ENCODE results near the gene ST6GAL1.
"Not testable (repeated sequence)": the region's sequence is repeated elsewhere in the genome, so short reads cannot be mapped to it uniquely, and the experiment has no call there.

Gene ST6GAL1, protein sequence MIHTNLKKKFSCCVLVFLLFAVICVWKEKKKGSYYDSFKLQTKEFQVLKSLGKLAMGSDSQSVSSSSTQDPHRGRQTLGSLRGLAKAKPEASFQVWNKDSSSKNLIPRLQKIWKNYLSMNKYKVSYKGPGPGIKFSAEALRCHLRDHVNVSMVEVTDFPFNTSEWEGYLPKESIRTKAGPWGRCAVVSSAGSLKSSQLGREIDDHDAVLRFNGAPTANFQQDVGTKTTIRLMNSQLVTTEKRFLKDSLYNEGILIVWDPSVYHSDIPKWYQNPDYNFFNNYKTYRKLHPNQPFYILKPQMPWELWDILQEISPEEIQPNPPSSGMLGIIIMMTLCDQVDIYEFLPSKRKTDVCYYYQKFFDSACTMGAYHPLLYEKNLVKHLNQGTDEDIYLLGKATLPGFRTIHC

DNA sequence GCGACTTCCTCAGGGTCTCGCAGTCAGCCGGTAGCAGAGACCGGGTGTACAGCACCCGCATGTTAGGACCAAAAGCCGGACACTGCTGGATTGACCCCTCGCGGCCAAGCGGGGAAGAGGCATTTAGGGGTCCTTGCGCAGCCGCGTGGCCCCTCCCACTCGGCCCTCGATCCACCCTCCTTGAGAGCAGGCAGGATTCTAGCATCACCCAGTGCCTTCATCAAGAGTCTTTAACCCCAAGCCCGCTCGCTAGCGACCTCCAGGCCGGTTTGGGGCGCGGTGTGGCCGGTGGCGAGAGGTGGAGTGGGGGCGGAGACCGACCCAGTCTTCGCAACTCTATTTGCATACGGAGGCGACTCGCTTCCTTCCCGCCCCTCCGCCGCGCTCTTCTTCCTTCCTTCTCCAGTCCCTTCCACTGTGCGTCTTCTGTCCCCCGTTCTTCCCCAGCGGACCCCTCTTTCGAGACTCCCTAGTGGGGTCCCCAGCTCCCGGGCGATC, at the start of gene ST6GAL1:
Gene ST6GAL1 (plus strand): TSS at position 384 of the 498 bp plus-strand sequence. CDS start 112,178 bp downstream, outside the sequence.
- peak; percentile 85 for DNase-seq

DNA sequence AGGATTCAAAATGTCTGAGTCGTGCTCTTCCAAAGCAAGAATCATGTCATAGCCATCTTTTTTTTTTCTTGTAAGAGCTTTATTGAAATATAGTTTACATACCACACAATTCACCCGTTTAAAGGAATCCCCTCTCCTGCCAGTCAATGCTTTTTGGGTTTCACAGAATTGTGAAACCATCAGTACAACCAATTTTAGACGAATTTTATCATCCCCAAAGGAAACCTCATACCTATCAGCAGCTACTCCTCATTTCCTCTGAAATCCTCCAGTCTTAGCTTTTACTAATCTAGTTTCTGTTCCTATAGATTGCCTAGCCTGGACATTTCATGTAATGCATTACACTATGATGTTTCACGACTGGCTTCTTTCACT, 48.2 kb upstream of the ST6GAL1 start:
- DNase-seq = peak; percentile 81

DNA sequence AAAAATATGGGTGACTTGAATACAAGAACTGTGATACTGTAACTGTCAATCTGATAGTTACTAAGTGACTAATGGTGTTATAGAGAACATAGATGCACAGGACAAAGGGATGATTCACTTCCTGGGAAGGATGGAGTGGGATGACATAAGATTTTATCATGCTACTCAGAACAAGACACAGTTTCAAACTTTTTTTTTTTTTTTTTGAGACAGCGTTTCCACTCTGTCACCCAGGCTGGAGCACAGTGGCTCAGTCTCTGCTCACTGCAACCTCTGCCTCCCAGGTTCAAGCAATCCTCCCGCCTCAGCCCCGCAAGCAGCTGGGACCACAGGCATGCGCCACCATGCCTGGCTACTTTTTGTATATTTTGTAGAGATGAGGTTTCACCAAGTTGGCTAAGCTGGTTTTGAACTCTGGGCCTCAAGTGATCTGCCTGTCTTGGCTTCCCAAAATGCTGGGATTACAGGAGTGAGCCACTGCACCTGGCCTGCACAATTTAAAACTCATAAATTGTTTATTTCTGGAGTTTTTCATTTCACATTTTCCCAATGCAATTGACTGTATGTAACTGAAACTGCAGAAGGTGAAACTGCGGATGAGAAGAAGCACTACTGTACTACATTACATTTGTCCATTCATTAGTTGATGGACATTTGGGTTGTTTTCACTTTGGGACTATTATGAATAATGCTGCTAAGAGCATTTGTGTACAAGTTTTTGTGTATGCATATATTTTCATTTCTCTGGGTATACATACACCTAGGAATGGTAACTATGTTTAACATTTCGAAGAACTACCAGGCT, 47.2 kb upstream of the ST6GAL1 start:
- peak; percentile 90 for DNase-seq

DNA sequence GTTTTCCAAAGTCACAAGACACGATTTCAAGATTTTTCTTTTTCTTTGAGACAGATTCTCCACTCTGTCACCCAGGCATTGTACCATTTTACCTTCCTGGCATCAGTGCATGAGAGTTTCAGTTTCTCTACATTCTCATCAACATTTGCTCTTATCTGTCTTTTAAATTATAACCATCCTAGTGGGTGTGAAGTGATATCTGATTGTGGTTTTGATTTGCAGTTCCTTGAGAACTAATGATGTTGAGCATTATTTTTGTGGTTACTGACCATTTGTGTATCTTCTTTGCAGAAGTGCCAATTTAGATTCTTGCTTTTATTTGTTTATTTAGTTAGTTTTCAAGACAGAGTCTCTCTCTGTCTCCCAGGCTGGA, 46.7 kb upstream of the ST6GAL1 start:
- DNase-seq = peak; percentile 62

DNA sequence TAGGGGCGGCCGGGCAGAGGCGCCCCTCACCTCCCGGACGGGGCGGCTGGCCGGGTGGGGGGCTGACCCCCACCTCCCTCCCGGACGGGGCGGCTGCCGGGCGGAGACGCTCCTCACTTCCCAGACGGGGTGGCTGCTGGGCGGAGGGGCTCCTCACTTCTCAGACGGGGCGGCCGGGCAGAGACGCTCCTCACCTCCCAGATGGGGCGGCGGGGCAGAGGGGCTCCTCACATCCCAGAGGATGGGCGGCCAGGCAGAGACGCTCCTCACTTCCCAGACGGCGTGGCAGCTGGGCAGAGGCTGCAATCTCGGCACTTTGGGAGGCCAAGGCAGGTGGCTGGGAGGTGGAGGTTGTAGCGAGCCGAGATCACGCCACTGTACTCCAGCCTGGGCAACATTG, 45.5 kb upstream of the ST6GAL1 start:
- DNase-seq = not testable (repeated sequence)

DNA sequence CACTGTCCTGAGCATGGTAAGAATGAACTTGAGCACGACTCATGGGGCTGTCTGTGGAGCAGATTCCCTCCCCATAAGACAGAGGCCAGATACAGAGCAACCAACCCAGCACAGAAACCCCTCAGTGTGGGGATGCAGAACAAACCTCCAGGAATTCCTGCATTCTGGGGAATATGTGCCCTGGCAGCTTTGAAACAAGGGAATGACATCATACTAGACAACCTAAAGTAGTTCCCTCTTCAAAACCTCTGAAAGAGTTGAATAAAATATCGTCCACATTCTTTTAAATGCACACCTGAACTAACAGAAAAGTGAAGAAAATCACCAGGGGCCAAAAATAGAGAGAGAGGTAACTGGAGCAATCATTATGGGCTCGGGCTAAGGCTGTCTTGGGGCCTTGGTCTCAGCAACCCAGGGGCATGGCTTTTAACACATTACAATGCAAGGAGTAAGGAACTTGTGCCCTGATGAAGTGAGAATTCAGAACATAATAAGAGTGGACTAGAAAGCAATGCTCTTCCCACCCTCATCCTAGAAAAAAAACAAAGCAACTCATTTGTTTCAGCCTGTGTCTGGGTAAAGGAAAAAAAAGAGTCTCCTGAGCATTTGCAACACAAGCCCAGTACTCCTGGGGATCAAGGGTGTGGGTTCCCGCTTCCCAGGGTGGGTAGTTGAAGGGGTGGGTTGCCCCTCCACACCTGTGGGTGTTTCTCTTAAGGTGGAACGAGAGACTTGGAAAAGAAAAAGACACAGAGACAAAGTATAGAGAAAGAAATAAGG, 43.9 kb upstream of the ST6GAL1 start:
- DNase-seq = no peak

DNA sequence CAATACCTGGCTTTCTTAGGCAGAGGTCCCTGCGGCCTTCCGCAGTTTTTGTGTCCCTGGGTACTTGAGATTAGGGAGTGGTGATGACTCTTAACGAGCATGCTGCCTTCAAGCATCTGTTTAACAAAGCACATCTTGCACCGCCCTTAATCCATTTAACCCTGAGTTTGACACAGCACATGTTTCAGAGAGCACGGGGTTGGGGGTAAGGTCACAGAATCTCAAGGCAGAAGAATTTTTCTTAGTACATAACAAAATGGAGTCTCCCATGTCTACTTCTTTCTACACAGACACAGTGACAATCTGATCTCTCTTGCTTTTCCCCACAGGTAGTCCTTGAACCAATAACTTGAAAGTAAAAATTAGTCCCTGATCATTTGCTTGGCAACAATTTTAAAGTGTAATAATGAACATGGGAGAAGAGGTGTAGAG, 42.8 kb upstream of the ST6GAL1 start:
- DNase-seq = not testable (repeated sequence)

DNA sequence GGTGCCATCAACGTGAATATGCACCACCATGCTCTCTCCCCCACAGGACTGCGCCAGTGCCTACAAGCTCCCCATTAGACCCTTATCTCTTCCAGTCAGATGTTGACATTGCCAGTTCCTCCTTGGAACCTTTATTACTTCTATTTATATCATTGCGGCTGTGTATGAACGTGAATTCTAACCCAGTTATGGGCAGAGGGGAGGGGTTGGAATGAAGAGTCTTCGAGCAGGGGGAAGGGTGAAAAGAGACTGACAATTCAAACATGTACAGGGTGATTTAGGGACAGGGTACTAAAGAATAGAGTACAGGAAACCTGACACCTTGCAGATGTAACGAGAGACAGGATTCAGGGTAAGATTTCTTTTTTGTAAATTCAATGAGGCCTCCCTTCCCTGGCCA, 41.8 kb upstream of the ST6GAL1 start:
- no peak for DNase-seq

DNA sequence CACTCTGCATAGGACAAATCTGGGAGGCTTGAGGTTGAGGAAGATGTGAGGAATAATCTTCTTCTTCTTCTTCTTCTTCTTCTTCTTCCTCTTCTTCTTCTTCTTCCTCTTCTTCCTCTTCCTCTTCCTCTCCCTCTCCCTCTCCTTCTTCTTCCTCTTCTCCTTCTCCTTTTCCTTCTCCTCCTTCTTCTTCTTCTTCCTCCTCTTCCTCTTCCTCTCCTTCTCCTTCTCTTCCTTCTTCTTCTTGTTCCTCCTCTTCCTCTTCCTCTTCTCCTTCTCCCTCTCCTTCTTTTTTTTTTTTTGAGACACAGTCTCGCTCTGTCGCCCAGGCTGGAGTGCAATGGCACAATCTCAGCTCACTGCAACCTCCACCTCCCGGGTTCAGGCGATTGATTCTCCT, 40.6 kb upstream of the ST6GAL1 start:
- DNase-seq = not testable (repeated sequence)

DNA sequence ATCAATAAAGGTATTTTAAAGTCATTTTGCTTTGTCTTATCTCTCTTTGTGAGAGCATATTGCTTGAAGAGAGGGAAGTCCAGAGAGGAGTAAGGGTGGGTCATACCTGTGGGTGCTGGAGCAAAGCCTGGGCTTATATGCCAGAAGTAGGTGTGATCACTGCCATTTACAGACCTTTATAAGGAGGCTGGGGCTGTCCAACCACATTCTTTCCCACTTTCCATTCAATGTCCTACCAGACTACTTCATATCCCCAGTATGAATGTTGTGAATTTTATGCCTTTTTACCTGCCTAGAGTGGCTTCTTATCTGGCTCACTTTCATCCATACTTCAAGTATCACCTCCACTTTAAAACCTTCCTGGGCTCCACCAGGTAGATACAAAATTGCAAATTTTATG, 39.4 kb upstream of the ST6GAL1 start:
- DNase-seq = no peak

DNA sequence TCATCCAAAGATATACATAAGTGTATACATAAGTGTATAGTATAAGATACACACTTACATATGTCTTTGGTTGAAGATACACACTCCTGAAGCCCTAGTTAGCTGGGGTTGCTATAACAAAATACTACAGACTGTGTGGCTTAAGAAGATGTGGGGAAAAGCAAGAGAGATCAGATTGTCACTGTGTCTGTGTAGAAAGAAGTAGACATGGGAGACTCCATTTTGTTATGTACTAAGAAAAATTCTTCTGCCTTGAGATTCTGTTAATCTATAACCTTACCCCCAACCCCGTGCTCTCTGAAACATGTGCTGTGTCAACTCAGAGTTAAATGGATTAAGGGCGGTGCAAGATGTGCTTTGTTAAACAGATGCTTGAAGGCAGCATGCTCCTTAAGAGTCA, 37.3 kb upstream of the ST6GAL1 start:
- not testable (repeated sequence) for DNase-seq

DNA sequence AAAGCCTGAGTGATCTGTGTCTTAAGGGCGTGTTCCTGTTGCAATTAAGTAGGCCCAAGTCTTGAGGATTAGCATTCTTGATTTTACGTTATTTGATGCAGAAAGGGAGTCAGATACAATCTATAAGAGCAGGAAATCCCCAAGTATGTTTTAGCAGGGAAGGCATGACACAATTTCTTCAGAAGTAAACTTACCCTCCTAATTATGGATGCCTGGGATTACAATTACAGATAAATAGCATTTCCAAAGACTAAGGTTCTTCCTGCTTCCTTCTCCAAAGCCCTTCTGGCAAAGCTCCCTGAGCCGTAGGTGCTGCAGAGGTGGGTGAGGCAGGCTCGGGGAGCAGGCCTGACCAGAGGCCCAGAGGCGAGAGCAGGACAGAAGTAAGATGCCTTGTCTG, 34.9 kb upstream of the ST6GAL1 start:
- no peak for DNase-seq

DNA sequence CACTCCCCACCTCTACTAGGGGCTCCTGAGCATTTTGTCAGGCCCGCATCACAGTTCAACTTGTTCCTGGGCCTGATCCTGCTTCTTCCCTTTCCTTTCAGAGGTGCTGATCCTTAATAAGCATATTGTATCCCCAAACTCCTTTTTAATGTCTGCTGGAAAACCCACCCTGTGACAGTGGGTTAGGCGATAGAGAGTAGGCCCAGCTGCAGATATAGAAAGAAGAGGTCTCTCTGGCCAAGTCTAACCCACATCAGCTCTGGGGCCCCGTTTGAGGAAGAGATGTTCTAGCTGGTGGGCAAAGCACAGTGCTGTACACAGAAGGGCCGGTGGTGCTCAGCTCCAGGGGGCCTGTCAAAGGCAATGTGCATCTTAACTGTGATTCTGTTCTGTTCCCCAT, 34.3 kb upstream of the ST6GAL1 start:
- DNase-seq = no peak

DNA sequence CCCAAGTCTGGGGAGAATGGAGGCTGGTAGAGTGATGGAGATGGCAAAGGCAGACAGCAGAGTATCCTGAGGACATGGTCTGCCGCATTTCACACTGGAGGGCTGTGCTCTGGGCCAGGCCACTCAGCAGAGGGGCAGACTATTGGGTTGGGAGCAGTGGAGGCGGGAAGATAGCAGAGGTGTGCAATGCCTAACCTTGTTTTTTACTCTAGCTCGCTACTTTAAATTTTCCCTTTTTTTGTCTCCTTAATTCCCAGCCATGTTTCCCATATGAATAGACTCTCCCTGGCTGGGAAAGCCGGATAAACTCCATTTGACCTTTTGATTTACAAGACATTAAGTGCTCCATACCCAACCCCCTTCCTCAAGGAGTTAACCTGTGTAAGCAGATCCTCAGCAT, 33.5 kb upstream of the ST6GAL1 start:
- no peak for DNase-seq

DNA sequence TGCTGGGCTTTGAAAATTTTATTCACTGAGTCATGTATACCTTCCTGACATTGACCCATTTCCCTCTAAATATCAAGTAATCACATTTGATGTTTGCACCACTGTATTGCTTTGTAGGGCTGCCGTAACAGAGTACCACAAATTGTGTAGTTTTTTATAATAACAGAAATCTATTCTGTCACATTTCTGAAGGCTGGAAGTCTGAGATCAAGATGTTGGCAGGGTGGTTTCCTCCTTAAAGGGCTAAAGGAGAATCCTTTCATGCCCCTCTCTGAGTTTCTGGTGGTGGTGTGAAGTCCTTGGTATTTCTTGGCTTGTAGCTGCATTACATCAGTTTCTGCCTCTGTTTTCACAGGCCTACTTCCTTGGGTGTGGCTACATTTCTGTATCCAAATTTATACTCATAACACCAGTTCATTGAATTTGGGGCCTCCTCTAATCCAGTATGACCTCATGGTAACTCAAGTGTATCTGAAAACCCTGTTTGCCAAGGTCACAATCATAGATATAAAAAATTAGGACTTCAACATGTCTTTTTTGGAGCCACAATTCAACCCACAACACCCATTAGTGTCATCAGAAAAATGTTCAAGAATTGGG, 29.1 kb upstream of the ST6GAL1 start:
- no peak for DNase-seq

DNA sequence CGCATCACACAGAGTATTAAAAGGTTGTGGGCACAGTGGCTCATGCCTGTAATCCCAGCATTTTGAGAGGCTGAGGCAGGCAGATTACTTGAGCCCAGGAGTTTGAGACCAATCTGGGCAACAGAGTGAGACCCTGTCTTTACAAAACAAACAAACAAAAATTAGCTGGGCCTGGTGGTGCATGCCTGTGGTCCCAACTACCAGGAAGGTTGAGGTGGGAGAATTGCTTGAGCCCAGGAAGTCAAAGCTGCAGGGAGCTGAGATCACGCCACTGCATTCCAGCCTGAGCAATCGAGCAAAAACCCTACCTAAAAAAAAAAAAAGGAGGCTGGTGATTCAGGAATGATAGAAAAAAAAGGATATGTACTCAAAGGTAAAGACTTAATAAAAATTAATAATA, 28.2 kb upstream of the ST6GAL1 start:
- DNase-seq = no peak

DNA sequence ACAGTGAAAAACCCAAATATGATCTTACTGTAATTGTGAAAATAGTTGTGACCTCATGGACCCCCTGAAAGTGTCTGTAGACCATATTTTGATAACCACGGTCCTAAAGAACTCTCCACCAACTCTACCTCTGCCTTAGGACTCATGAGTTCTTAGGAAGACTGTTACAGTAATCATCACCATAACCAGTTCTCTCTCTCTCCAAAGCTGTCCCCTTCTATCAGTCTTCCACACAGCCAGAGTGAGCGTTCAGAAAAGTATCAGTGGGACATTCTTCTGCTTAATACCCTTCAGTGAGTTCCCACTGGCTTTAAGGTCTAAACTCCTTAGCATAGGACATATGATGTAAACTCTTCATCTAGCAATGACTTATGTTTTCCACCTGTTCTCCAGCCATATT, 27.6 kb upstream of the ST6GAL1 start:
- DNase-seq = no peak

DNA sequence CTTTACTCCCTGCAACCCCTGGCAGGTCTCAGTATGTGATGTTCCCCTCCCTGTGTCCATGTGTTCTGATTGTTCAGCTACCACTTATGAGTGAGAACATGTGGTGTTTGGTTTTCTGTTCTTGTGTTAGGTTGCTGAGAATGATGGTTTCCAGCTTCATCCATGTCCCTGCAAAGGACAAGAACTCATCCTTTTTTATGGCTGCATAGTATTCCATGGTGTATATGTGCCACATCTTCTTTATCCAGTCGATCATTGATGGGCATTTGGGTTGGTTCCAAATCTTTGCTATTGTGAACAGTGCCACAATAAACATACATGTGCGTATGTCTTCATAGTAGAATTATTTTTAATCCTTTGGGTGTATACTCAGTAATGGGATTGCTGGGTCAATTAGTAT, 26.6 kb upstream of the ST6GAL1 start:
- not testable (repeated sequence) for DNase-seq

DNA sequence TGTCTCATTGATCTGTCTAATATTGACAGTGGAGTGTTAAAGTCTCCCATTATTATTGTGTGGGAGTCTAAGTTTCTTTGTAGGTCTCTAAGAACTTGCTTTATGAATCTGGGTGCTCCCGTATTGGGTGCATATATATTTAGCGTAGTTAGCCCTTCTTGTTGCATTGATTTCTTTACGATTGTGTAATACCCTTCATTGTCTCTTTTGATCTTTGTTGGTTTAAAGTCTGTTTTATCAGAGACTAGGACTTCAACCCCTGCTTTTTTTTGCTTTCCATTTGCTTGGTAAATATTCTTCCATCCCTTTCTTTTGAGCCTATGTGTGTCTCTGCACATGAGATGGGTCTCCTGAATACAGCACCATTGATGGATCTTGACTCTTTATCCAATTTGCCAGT, 23.3 kb upstream of the ST6GAL1 start:
- DNase-seq = not testable (repeated sequence)

DNA sequence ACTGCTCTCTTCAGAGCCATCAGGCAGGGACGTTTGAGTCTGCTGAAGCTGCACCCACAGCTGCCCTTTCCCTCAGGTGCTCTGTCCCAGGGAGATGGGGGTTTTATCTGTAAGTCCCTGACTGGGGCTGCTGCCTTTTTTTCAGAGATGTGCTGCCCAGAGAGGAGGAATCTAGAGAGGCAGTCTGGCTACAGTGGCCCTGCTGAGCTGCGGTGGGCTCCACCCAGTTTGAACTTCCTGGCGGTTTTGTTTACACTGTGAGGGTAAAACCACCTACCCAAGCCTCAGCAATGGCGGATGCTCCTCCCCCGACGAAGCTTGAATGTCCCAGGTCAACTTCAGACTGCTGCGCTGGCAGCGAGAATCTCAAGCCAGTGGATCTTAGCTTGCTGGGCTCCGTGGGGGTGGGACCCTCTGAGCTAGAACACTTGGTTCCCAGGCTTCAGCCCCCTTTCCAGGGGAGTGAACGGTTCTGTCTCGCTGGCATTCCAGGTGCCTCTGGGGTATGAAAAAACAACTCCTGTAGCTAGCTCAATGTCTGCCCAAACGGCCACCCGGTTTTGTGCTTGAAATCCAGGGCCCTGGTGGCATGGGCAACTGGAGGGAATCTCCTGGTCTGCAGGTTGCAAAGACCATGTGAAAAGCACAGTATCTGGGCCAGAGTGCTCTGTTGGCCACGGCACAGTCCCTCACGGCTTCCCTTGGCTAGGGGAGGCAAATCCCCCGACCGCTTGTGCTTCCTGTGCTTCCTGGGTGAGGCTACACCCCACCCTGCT, 21.1 kb upstream of the ST6GAL1 start:
- peak; percentile 82 for DNase-seq

DNA sequence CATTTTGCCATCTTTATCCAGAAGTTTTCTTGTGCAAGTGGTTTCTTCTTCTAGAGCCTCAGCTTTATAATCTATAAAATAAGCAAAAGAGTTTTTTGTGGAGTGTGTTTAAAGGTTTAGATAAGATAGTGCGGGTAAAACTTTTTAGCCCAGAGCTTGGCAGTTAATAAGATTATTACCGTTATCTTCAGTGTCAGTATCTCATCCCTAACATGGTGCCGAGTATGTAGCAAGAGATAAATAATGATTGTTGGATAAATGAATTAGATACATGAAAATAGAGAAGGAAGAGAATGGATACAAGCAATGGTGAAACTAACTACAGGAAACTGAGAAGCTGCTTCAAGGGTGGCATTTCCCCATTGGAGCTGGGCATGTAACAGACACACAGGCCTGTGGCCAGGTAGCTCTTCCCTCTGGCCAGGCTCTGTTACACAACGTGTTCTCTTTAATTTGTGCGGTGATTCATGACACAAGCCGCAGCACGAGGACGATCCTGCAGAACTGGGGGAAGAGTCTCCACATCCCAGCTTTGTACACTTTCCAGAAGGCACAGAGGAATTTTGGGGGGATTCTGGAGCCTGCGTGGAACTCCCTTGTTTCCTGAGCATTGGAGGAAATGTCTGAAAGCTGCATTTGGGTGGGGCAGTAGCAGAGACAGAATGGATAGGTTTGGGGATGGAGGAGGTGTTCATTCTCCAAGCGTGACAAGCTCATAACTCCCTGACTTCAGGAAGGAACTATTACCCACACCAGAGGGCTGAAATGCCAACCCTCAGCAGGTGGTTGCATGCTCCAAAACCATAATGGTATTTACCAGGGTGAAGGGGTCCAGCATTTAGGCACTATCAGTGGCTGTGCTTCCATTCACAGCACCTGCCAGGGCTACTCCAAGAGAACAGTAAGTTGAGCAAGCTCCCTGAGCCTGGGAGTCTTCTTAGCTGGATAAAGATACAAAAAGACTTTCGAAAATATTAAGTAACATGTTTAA, 14.2 kb upstream of the ST6GAL1 start:
- no peak for DNase-seq
